Measurements from ENCODE around the gene GPD1.
"Not testable (repeated sequence)": the region's sequence is repeated elsewhere in the genome, so short reads cannot be mapped to it uniquely, and the experiment has no call there.

Gene GPD1

DNA sequence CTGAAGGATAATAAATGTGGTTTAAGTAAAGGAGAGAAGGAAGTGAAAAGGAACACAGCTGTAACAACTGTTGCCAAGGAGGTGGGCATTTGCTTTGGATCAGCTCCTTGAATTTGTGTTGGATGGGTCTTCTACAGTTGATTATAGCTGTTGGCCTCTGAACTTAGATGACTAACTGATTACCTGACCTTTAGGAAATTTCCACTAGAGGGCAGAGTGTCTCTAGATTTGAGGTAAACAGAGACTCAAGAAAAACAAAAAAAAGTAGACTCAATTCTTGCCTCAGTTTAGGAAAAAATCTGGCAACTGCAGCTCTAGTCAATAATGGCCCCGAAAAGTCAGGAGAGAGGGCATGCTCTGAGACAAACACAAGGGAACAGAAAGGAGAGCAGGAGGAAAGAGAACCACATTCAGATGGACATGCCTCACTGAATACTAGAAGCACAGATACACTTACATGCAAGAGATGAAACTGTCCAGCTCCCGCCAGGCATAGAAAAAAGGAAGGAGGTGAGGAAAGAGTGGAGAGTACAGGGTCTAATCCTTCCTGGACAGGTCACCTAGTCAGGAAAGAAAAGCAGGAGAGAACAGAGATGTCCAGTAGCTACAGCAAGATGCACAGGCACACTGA lies 28.8 kb downstream of the GPD1 start:
- DNase-seq = no peak

- DNase-seq = no peak
Observed at GRCh38 chr12:50142993-50143392, 39.2 kb downstream of the GPD1 start.

DNA sequence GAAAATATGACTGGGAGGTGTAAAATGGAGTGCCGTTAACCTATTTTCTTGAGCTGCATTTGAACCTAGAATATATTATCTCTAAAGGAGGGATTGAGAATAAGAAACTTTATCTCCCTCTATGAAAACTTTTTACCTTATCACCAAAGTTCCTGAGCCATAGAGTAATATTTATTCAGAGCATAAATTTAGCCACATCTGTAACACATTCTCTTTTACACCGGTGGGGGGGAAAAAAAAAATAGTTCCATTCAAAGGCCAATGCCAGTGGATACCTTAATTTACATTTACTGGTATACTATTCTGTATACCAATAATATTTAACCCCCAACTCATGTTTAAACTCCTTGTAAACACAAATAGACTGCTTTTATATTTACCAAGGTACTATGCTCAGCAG lies 41.6 kb downstream of the GPD1 start:
- no peak for DNase-seq

GRCh38 chr12:50147281-50147680 lies 43.5 kb downstream of the GPD1 start:
- no peak for DNase-seq

DNA sequence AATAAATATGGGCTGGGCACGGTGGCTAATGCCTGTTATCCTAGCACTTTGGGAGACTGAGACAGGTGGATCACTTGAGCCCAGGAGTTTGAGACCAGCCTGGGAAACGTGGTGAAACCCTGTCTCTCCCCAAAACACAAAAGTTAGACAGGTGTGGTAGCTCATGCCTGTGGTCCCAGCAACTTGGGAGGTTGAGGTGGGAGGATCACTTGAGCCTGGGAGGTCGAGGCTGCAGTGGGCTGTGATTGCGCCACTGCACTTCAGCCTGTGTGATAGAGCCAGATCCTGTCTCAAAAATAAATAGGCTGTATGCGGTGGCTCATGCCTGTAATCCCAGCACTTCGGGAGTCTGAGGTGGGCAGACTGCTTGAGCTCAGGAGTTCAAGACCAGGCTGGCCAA lies 44.2 kb downstream of the GPD1 start:
- DNase-seq = not testable (repeated sequence)

GRCh38 chr12:50149311-50149710 lies 45.5 kb downstream of the GPD1 start:
- DNase-seq = no peak

DNA sequence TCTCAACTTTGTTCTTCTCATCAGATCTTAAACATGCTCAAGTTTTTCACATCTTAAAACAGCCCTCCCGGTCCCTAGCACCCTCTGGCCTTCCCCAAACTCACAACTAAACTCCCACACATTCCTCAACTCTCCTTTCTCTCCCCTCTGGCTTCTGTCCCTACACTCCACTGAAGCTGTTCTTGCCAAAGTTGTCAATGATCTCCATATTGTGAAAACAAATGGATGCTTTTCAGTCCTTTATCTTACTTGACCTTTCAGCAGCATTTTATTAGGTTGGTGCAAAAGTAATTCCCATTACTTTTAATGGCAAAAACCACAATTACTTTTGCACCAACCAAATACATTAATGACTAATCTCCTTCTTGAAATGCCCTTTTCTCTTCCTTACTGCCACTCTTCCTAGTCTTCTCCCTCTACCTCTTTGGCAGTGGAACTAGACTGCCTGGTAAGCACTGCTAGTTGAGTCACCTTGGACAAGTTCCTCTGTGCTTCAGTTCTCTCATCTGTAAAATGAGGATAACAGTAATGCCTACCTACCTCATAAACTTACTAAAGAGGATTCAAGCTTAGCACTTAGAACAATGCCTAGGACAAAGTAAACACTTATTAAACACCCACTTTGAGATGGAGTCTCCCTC lies 47.4 kb downstream of the GPD1 start:
- DNase-seq = no peak

DNA sequence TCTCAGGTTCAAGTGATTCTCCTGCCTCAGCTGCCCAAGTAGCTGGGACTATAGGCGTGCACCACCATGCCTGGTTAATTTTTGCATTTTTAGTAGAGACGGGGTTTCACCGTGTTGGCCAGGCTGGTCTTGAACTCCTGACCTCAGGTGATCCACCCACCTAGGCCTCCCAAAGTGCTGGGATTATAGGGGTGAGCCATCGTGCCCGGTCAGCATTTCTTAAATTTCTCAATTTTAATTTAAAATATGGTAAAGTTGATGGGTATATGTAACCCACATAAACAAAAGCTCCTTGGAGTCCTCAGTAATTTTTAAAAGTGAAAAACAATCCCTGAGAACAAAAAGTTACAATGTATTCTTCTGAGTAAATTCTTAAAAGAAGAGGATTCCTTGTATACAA lies 51.1 kb downstream of the GPD1 start:
- DNase-seq = not testable (repeated sequence)

GRCh38 chr12:50156641-50157040 lies 52.8 kb downstream of the GPD1 start:
- no peak for DNase-seq

- DNase-seq = no peak
Observed at GRCh38 chr12:50157259-50157658, 53.5 kb downstream of the GPD1 start.

- no peak for DNase-seq
Observed at GRCh38 chr12:50160643-50161042, 56.8 kb downstream of the GPD1 start.
